Calu3 (cell line): ENCODE data around the gene SREBF2. TPM values are rescaled to one million over a fixed set of nuclear protein-coding genes. Genes with fewer than 3 reads are reported as not detected.

Experiments
- BruUV-seq: library from RNA; stranded (reverse); fragments of 400-500 nt; replicated peaks from 2 replicates; lab custom pipeline; 2021; lab: Mats Ljungman, UMichigan
- CTCF ChIA-PET: fragments of 300-600 bp; sonication (Branson Sonifier 250); formaldehyde crosslinking; loops from one replicate; lab custom pipeline; 2022; ENCODE audit warnings: antibody characterized with exemption; lab: Charles Lee
- DNase-seq: peaks from one replicate; pipeline ENCODE4 v3.0.0; 2022
- H3K27ac Mint-ChIP-seq: one replicate; pipeline ENCODE4 v1.8.0; 2022; ENCODE audit warnings: mixed read lengths; ENCODE audit not compliant: unreplicated experiment
- H3K27me3 Mint-ChIP-seq: one replicate; pipeline ENCODE4 v1.8.0; 2022; ENCODE audit warnings: mixed read lengths; ENCODE audit not compliant: unreplicated experiment
- H3K36me3 Mint-ChIP-seq: one replicate; pipeline ENCODE4 v1.8.0; 2022; ENCODE audit warnings: mild to moderate bottlenecking, moderate library complexity, mixed read lengths; ENCODE audit not compliant: insufficient read depth, unreplicated experiment
- H3K4me1 Mint-ChIP-seq: one replicate; pipeline ENCODE4 v1.8.0; 2022; ENCODE audit warnings: mild to moderate bottlenecking, low read depth, mixed read lengths; ENCODE audit not compliant: unreplicated experiment
- H3K4me3 Mint-ChIP-seq: one replicate; pipeline ENCODE4 v1.8.0; 2022; ENCODE audit warnings: mild to moderate bottlenecking, low read depth, moderate library complexity, mixed read lengths; ENCODE audit not compliant: unreplicated experiment
- H3K9me3 Mint-ChIP-seq: one replicate; pipeline ENCODE4 v1.8.0; 2022; ENCODE audit warnings: low read depth, mixed read lengths; ENCODE audit not compliant: unreplicated experiment
- CTCF ChIP-seq: fragments of 200-600 bp; IDR thresholded peaks from one replicate; pipeline ENCODE4 v1.8.0; 2022; ENCODE audit warnings: antibody characterized with exemption; ENCODE audit not compliant: unreplicated experiment
- intact Hi-C: fragments of 100-400 bp; cut with micrococcal nuclease; formaldehyde crosslinking; loops from one replicate; pipeline ENCODE4 v1.10.0; 2022; ENCODE audit not compliant: unreplicated experiment
- total RNA-seq: library from RNA; stranded (reverse); gene quantifications from 2 replicates; pipeline ENCODE4 v1.2.3, GENCODE V29; 2022

SREBF2 gene
- total RNA-seq, 1 experiment from 2014 or later = 159 TPM

- Mint-ChIP-seq H3K36me3 (peaks cover 21% of the 10 kb centered on the region), H3K4me1 (peaks cover 26% of the 10 kb centered on the region), H3K27ac (peak overlapping the region; percentile 19), H3K27me3 (no peaks in the 10 kb centered on the region), H3K4me3 (no peak overlapping the region), H3K9me3 (no peaks in the 10 kb centered on the region)
- BruUV-seq = no TSS peak
- no peak for TF ChIP-seq CTCF
- CTCF ChIA-PET = no interaction called here
- intact Hi-C loops = no loop called here
- peak; percentile 32 for DNase-seq
These were observed 4.4 kb upstream of the SREBF2 start for GRCh38 chr22:41828516-41828915.

GRCh38 chr22:41830174-41830573 is 2.7 kb upstream of the SREBF2 start:
- CTCF ChIA-PET = no interaction called here
- H3K9me3 Mint-ChIP-seq = no peaks in the 10 kb centered on the region
- H3K27ac Mint-ChIP-seq = no peak overlapping the region
- no TSS peak for BruUV-seq
- peaks cover 26% of the 10 kb centered on the region for H3K4me1 Mint-ChIP-seq
- H3K4me3 Mint-ChIP-seq = no peak overlapping the region
- no peaks in the 10 kb centered on the region for H3K27me3 Mint-ChIP-seq
- H3K36me3 Mint-ChIP-seq = peaks cover 34% of the 10 kb centered on the region
- TF ChIP-seq CTCF = no peak
- intact Hi-C loops = no loop called here
- DNase-seq = no peak

GRCh38 chr22:41831383-41831782 is 1.5 kb upstream of the SREBF2 start:
- H3K27ac Mint-ChIP-seq = peak overlapping the region; percentile 93
- no peaks in the 10 kb centered on the region for H3K9me3 Mint-ChIP-seq
- intact Hi-C loops = no loop called here
- peaks cover 39% of the 10 kb centered on the region for H3K36me3 Mint-ChIP-seq
- TF ChIP-seq CTCF = no peak
- no peaks in the 10 kb centered on the region for H3K27me3 Mint-ChIP-seq
- peaks cover 31% of the 10 kb centered on the region for H3K4me1 Mint-ChIP-seq
- DNase-seq = no peak
- no TSS peak for BruUV-seq
- CTCF ChIA-PET = no interaction called here
- no peak overlapping the region for H3K4me3 Mint-ChIP-seq

- H3K4me1 Mint-ChIP-seq = peaks cover 37% of the 10 kb centered on the region
- intact Hi-C loops = loop anchor here (2.0 kb wide), 1 partner anchor 115 kb away; the partner anchor contains the start of gene CENPM
- peak overlapping the region; percentile 93 for H3K27ac Mint-ChIP-seq
- BruUV-seq = TSS peak; percentile 97
- CTCF ChIA-PET = interaction anchor here (0.8 to 2.0 kb wide), 7 partner anchors 9 to 532 kb away, joined by 3 to 10 read pairs (median 6); partner anchors contain the start of genes CCDC134 and CENPM
- no peaks in the 10 kb centered on the region for H3K9me3 Mint-ChIP-seq
- peak overlapping the region; percentile 87 for H3K4me3 Mint-ChIP-seq
- H3K27me3 Mint-ChIP-seq = no peaks in the 10 kb centered on the region
- no peak for DNase-seq
- peaks cover 45% of the 10 kb centered on the region for H3K36me3 Mint-ChIP-seq
- TF ChIP-seq CTCF = no peak
These were observed 915 bp upstream of the SREBF2 start for GRCh38 chr22:41831828-41832552.
